MCF 10A (cell line): ENCODE results near the gene THRB. TPM values are rescaled to one million over a fixed set of nuclear protein-coding genes. Genes with fewer than 3 reads are reported as not detected.
"Not testable (repeated sequence)": the region's sequence is repeated elsewhere in the genome, so short reads cannot be mapped to it uniquely, and the experiment has no call there.

Experiments used
- BruUV-seq: library from RNA; stranded (reverse); fragments of 400-500 nt; replicated peaks from 2 replicates; lab custom pipeline; 2021; lab: Mats Ljungman, UMichigan
- CTCF ChIA-PET: fragments of 300-600 bp; sonication (Branson Sonifier 250); formaldehyde crosslinking; extraction: SDS; loops from one replicate; lab custom pipeline; 2021; ENCODE audit warnings: antibody characterized with exemption, inconsistent platforms; lab: Yijun Ruan, JAX
- POLR2A ChIA-PET: fragments of 300-600, 350-650 bp; sonication (Branson Sonifier 250); formaldehyde crosslinking; extraction: SDS; loops from one replicate; lab custom pipeline; 2020; ENCODE audit warnings: antibody characterized with exemption, inconsistent platforms; lab: Yijun Ruan, JAX
- DNase-seq: peaks from one replicate; pipeline ENCODE4 v3.0.0-alpha.2; 2018; ENCODE audit not compliant: unreplicated experiment
- H3K27ac Mint-ChIP-seq: one replicate; pipeline ENCODE4 v1.8.0; 2022; ENCODE audit warnings: mild to moderate bottlenecking, low read depth, mixed read lengths; ENCODE audit not compliant: unreplicated experiment
- H3K27me3 Mint-ChIP-seq: one replicate; pipeline ENCODE4 v1.8.0; 2022; ENCODE audit warnings: mixed read lengths; ENCODE audit not compliant: insufficient read depth, unreplicated experiment
- H3K36me3 Mint-ChIP-seq: one replicate; pipeline ENCODE4 v1.8.0; 2022; ENCODE audit warnings: mild to moderate bottlenecking, moderate library complexity, mixed read lengths; ENCODE audit not compliant: insufficient read depth, unreplicated experiment
- H3K4me1 Mint-ChIP-seq: one replicate; pipeline ENCODE4 v1.8.0; 2022; ENCODE audit warnings: mixed read lengths; ENCODE audit not compliant: insufficient read depth, unreplicated experiment
- H3K4me3 Mint-ChIP-seq: one replicate; pipeline ENCODE4 v1.8.0; 2022; ENCODE audit warnings: mild to moderate bottlenecking, moderate library complexity, mixed read lengths; ENCODE audit not compliant: unreplicated experiment
- H3K9me3 Mint-ChIP-seq: one replicate; pipeline ENCODE4 v1.8.0; 2022; ENCODE audit warnings: mixed read lengths; ENCODE audit not compliant: unreplicated experiment
- intact Hi-C: fragments of 100-400 bp; cut with micrococcal nuclease; formaldehyde crosslinking; loops from 2 replicates; pipeline ENCODE4 v1.14.1; 2022
- total RNA-seq: library from RNA; stranded (reverse); gene quantifications from 2 replicates; pipeline ENCODE4 v1.2.3, GENCODE V29; 2022
- TF ChIP-seq, protein P1 (sequence below): fragments of 200-600 bp; IDR thresholded peaks from one replicate; pipeline ENCODE4 v1.8.0; 2022; ENCODE audit warnings: antibody characterized with exemption, mild to moderate bottlenecking; ENCODE audit not compliant: unreplicated experiment

THRB gene
- total RNA-seq, 1 experiment from 2014 or later: 4.2 TPM

DNA sequence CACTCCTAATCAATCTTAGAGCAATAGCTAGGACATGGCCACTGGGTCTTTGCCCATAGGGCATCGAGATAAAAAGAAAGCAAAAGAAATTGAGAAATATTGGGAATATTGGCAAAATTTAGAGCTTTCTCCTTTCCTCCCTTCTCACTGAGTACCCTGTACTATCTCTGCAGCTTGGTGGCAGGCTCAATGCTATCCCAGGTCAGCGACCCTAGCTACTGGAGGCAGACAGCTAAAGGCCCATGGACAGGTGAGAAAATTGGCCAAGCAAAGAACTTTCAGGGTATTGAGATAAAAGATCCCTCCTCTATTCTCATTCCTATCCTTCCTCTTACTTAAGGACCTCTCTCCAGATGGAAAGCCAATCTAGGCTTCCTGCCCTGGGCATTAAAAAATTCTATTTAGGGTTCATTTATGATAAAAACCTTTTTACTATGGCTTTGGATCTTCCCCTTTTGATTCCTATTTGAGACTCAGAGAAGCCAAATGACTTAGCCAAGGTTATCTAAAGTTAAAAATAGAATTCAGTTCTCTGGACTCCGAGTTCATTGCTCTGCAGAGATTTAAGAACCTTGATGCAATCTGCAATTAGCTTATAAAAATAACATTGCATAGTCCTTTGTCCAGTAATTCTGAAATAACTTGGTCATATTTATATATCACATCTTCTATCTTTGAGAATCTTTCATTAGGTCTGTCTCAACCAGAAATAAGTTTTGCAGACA is 75.4 kb downstream of the THRB start:
- no peak overlapping the region for H3K4me3 Mint-ChIP-seq
- H3K36me3 Mint-ChIP-seq: no peaks in the 10 kb centered on the region
- POLR2A ChIA-PET: interaction anchor here (1.0 kb wide), 1 partner anchor 11 kb away, joined by 3 read pairs; no protein-coding TSS in a partner anchor
- no peak for DNase-seq
- BruUV-seq: no TSS peak
- CTCF ChIA-PET: interaction anchor here (0.9 kb wide), 1 partner anchor 187 kb away, joined by 4 read pairs; no protein-coding TSS in a partner anchor
- H3K4me1 Mint-ChIP-seq: peaks cover 4% of the 10 kb centered on the region
- no peak overlapping the region for H3K27ac Mint-ChIP-seq
- H3K27me3 Mint-ChIP-seq: no peaks in the 10 kb centered on the region
- H3K9me3 Mint-ChIP-seq: no peaks in the 10 kb centered on the region
- TF ChIP-seq, protein P1, sequence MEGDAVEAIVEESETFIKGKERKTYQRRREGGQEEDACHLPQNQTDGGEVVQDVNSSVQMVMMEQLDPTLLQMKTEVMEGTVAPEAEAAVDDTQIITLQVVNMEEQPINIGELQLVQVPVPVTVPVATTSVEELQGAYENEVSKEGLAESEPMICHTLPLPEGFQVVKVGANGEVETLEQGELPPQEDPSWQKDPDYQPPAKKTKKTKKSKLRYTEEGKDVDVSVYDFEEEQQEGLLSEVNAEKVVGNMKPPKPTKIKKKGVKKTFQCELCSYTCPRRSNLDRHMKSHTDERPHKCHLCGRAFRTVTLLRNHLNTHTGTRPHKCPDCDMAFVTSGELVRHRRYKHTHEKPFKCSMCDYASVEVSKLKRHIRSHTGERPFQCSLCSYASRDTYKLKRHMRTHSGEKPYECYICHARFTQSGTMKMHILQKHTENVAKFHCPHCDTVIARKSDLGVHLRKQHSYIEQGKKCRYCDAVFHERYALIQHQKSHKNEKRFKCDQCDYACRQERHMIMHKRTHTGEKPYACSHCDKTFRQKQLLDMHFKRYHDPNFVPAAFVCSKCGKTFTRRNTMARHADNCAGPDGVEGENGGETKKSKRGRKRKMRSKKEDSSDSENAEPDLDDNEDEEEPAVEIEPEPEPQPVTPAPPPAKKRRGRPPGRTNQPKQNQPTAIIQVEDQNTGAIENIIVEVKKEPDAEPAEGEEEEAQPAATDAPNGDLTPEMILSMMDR: no peak
- intact Hi-C loops: no loop called here

DNA sequence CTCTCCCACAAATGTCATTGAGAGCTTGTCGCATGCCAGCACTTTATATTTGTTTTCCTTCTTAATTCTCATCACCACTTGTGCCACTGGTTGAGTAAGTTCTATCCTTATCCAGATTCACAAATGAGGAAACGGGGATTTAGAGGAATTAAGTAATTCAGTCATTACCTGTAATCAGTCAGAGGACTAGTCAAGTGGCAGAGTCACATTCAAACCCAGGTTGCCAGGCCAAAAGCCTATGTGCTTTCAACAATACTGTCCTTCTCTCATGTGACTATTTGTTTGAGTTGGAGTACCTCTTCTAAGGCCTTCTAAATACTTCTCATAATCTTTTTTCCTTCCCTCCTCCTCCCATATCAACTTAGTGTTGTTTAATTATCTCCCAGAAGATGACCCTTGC is 76.9 kb downstream of the THRB start:
- no peaks in the 10 kb centered on the region for H3K36me3 Mint-ChIP-seq
- DNase-seq: no peak
- H3K27me3 Mint-ChIP-seq: no peaks in the 10 kb centered on the region
- H3K4me1 Mint-ChIP-seq: peaks cover 4% of the 10 kb centered on the region
- ChIA-PET CTCF (interaction anchor here (0.6 to 0.7 kb wide), 3 partner anchors 19 to 727 kb away, joined by 3 to 4 read pairs (median 3); no protein-coding TSS in a partner anchor), POLR2A (interaction anchor here (0.6 kb wide), 1 partner anchor 153 kb away, joined by 3 read pairs; no protein-coding TSS in a partner anchor)
- BruUV-seq: no TSS peak
- H3K27ac Mint-ChIP-seq: no peak overlapping the region
- intact Hi-C loops: no loop called here
- no peak overlapping the region for H3K4me3 Mint-ChIP-seq
- TF ChIP-seq, protein P1: no peak
- H3K9me3 Mint-ChIP-seq: no peaks in the 10 kb centered on the region

DNA sequence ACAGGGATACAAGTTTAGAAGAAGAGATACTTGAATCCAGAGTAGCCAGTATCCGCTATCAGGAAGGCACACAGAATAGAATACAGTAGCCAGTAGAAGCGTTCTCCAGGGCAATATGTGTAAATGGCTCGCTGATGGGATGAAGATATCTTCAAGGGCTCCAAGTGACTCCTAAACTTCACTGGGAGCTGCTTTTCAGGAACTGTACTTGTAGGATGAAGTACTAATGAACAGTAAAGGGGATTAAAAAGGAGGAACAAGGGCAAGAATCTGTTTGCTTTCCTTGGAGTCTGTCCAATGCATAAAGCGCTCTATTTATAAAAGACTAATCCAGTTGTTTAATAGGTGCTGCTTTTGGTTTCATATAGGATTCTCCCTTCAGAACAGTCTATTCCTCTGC is 78.4 kb downstream of the THRB start:
- TF ChIP-seq, protein P1: no peak
- intact Hi-C loops: no loop called here
- no TSS peak for BruUV-seq
- no peaks in the 10 kb centered on the region for H3K27me3 Mint-ChIP-seq
- ChIA-PET CTCF (no interaction called here), POLR2A (no interaction called here)
- no peak overlapping the region for H3K27ac Mint-ChIP-seq
- H3K4me3 Mint-ChIP-seq: no peak overlapping the region
- no peak for DNase-seq
- no peaks in the 10 kb centered on the region for H3K9me3 Mint-ChIP-seq
- H3K36me3 Mint-ChIP-seq: no peaks in the 10 kb centered on the region
- peaks cover 4% of the 10 kb centered on the region for H3K4me1 Mint-ChIP-seq

DNA sequence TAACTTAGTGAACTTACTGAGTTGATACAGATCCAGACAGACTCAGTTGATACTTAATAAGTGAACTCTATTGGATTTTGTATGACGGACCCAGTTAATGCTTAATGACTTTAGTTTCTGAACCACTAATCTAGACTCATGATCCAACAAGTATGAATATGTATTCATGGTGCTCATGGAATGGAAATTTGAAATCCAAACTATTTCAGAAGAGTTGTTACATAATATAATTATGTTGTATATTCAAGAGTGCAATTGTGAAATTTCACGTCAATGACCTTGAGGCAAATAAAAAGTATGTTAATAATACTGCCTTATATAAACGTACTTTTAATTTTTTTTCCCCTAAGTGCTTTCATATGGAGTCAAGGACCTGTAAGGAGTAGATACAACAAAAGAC is 78.8 kb downstream of the THRB start:
- Mint-ChIP-seq H3K27ac (no peak overlapping the region), H3K36me3 (no peaks in the 10 kb centered on the region), H3K27me3 (no peaks in the 10 kb centered on the region), H3K9me3 (no peaks in the 10 kb centered on the region), H3K4me1 (peaks cover 4% of the 10 kb centered on the region), H3K4me3 (no peak overlapping the region)
- intact Hi-C loops: no loop called here
- no peak for DNase-seq
- TF ChIP-seq, protein P1: no peak
- ChIA-PET POLR2A (no interaction called here), CTCF (no interaction called here)
- no TSS peak for BruUV-seq

DNA sequence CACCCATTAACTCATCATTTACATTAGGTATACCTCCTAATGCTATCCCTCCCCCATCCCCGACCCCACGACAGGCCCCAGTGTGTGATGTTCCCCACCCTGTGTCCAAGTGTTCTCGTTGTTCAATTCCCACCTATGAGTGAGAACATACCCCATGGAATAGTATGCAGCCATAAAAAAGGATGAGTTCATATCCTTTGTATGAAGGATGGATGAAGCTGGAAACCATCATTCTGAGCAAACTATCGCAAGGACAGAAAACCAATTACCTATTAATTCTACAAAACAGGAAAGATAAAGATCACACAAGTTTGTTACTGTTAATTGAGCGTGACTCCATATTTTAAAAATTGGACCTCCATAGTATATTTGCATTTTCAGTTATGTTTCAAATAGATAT is 81.0 kb downstream of the THRB start:
- CTCF ChIA-PET, DNase-seq, BruUV-seq: not testable (repeated sequence)

More for the DNA sequence above, 81.0 kb downstream of the THRB start:
- H3K9me3 Mint-ChIP-seq, H3K4me3 Mint-ChIP-seq, H3K4me1 Mint-ChIP-seq, H3K36me3 Mint-ChIP-seq, POLR2A ChIA-PET, intact Hi-C loops, H3K27ac Mint-ChIP-seq, H3K27me3 Mint-ChIP-seq: not testable (repeated sequence)
